ENCODE measurements around the gene CRTAC1.
A peak's percentile ranks its signal among the peaks of the same experiment; 100 is the strongest.

Gene CRTAC1

DNA sequence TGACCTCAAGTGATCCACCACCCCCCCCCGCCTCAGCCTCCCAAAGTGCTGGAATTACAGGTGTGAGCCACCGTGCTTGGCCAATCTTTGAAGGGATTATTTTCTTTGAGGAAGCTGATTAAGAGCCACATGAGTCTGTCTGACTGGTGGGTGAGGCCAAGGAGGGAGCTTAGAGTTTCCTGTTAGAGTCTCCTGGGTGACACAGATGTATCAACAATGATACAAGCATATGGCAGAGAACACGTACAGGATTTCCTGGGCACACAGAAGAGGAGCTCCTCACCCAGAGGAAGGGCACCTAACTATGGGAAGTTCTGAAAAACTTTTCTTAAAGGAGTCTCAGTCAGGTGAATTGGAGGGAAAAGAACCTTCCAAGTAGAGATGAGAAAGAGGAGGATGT, 111.4 kb downstream of the CRTAC1 start:
- H3K4me3 ChIP-seq (ENCODE audit: control insufficient read depth, low read depth, low read length): no peak overlapping the region
- DNase-seq (ENCODE audit: low read depth): no peak
- TF ChIP-seq, protein P1, sequence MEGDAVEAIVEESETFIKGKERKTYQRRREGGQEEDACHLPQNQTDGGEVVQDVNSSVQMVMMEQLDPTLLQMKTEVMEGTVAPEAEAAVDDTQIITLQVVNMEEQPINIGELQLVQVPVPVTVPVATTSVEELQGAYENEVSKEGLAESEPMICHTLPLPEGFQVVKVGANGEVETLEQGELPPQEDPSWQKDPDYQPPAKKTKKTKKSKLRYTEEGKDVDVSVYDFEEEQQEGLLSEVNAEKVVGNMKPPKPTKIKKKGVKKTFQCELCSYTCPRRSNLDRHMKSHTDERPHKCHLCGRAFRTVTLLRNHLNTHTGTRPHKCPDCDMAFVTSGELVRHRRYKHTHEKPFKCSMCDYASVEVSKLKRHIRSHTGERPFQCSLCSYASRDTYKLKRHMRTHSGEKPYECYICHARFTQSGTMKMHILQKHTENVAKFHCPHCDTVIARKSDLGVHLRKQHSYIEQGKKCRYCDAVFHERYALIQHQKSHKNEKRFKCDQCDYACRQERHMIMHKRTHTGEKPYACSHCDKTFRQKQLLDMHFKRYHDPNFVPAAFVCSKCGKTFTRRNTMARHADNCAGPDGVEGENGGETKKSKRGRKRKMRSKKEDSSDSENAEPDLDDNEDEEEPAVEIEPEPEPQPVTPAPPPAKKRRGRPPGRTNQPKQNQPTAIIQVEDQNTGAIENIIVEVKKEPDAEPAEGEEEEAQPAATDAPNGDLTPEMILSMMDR (conservative IDR thresholded peaks at IDR 0.05; ENCODE audit: control insufficient read depth, insufficient read depth, low read depth, low read length): no peak

DNA sequence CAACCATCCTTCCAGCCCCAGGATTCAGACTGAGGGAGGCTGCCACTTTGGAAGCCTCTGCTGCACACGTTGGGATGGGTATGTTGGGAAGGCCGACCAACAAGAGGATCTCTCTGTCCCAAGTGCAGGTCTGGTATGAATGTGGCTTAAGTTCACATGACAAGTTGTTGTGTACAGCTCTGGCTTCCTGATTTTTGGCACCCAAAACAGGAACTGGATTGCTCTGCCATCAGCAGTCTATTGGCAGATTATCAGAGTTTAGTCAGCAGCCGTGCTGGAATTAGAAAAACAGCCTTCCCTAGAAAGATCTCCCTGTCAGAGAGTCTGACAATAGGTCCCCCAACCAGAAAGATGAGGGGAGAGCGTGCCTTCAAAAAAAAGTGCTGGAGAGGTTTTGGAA, 113.8 kb downstream of the CRTAC1 start:
- no peak overlapping the region for H3K4me3 ChIP-seq (ENCODE audit: control insufficient read depth, low read depth, low read length)
- TF ChIP-seq, protein P1 (conservative IDR thresholded peaks at IDR 0.05; ENCODE audit: control insufficient read depth, insufficient read depth, low read depth, low read length): no peak
- DNase-seq (ENCODE audit: low read depth): peak; percentile 30

DNA sequence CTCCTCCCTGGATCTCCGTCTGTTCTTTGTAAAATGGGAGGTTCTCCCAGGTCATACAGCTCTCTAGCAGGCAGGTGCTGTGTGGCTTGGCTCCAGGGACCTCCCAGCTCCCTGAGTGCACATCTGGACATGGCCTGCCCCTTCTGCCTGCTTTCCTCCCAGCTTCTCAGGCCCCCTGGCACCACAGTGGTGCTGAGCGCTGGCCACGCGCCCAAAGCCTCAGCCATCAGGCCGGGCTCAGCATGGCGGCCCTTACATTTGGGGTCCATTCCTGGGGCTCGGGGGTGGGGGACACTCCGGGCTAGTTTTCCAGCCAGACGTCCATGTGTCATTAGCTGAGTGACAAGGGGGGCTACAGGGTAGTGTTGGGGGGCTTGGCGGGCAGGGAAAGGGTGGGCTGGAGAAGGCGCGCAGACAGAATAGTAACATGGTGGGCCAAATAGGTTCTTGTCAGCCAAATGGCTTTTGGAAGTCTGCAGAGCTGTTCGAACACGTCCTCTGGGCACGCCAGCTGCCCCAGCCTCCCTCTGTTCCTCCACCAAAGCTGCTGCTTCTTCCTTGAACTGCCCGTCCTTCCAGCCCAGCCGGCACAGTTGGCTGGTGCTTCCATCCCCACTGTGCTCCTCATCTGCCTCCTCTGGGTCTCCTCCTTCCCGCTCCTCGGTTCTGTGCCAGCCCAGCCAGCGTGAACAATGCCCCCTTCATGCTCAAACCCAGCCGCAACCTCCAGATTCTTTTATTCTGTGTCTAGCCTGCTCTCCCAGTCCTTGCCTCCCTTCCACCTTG, 114.9 kb downstream of the CRTAC1 start:
- DNase-seq (ENCODE audit: low read depth): no peak
- TF ChIP-seq, protein P1 (conservative IDR thresholded peaks at IDR 0.05; ENCODE audit: control insufficient read depth, insufficient read depth, low read depth, low read length): no peak
- H3K4me3 ChIP-seq (ENCODE audit: control insufficient read depth, low read depth, low read length): no peak overlapping the region

DNA sequence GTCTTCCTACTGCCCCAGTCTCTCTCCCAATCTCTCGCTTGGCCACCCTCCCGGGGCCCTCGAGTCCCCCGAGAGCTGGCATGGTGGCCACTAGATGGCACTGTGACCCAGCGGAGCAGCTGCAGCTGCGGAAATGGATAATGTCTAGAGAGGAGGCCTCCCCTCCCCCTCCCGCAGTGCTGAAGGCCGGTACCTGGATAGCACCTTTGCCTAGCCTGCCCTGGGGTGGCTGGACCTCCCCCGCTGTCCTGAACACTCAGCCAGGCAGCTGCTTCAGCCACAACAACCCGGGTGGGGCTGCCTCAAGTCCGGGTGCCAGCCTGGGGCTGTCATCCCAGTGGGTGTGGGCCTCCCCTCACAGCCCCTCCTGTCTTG, 115.6 kb downstream of the CRTAC1 start:
- no peak overlapping the region for H3K4me3 ChIP-seq (ENCODE audit: control insufficient read depth, low read depth, low read length)
- DNase-seq (ENCODE audit: low read depth): peak; percentile 38
- TF ChIP-seq, protein P1 (conservative IDR thresholded peaks at IDR 0.05; ENCODE audit: control insufficient read depth, insufficient read depth, low read depth, low read length): peak; percentile 77

DNA sequence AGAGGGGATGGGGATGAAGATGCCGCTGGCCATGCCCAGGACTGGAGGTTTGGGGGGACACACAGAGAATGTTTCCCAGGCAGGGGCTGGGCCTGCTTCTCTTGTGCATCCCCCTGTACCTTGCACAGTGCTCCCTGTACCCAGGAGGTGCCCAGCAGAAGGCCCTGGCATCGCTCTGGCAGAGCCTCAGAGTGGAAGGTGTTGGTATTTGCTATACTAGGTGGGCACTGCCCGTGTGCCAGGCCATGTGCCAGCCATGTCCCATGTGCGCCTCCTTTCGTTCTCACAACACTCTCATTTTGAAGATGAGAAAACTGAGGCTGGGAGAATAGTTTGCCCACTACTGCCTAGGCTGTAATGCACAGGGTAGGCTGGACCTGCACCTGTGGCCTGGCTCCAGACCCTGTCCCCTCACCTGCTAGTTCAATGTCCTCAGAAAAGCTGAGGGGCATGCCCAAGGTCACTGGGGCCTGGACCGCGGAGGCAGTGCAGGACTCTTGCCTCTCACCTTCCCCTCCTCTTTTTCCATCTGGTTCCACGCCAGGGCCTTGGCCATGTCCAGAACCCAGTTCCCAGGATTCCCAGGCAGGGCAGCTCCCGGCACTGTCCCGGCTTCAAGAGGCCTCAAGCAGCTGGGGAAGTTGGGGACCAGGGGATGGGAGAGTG, 116.1 kb downstream of the CRTAC1 start:
- no peak for DNase-seq (ENCODE audit: low read depth)
- no peak overlapping the region for H3K4me3 ChIP-seq (ENCODE audit: control insufficient read depth, low read depth, low read length)
- TF ChIP-seq, protein P1 (conservative IDR thresholded peaks at IDR 0.05; ENCODE audit: control insufficient read depth, insufficient read depth, low read depth, low read length): no peak

DNA sequence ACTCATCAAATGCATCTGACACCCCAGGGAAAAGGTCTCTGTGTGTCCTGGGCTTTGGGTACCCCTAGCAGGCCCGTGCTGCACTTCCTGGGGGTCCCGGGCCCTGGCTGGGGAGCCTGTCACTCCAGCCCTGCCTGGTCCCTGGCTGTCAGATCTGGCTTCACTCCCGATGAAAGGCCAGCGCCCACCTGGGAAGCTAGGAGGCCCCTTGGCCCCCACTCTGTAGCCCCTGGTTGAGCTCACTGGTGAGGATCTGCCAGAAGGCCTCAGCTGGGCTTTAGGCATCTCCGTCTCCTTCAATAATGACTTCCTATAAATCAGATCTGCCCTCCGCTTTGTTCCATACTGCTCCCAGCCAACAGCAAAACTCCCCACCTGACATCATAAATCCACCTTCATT, 116.8 kb downstream of the CRTAC1 start:
- no peak for DNase-seq (ENCODE audit: low read depth)
- H3K4me3 ChIP-seq (ENCODE audit: control insufficient read depth, low read depth, low read length): no peak overlapping the region
- TF ChIP-seq, protein P1 (conservative IDR thresholded peaks at IDR 0.05; ENCODE audit: control insufficient read depth, insufficient read depth, low read depth, low read length): no peak
